HG03045 (cell line): Measurements from ENCODE around the gene OTUD4.

Experiments used
- ATAC-seq: cut with Tn5 transposase; IDR thresholded peaks from one replicate; pipeline ENCODE4 v1.9.1; 2021; ENCODE audit warnings: mild to moderate bottlenecking, moderate library complexity; ENCODE audit not compliant: unreplicated experiment

Gene OTUD4

GRCh38 chr4:145131848-145132247 is 48.5 kb downstream of the OTUD4 start:
- no peak for ATAC-seq

DNA sequence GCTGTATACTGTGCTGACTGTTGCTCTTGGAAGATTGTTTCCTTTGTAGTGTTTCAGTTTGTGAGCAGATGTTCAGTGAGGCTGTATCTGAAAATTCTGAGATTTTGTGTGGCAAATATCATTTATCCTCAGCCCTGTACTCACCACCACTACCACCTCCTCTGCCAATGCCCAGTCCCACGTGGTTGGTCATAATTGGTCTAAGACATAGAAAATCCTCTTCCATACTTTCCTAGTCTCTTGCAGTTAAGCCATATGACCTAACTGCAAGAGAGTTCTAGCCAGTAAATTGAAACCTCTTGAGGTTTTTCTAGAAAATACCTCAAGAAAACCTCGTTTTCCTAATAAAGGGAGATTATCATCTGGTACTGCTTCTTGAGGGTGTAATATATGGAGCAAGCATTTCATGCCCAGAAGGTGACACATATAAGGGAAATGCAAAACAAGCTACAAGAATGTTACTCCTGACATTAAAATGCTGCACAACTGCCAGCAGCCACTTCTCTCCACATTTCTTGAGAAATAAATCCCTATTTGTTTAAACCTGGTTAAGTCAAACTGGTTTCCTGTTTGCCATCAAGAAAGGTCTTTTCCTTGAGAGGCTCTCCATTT is 49.5 kb downstream of the OTUD4 start:
- no peak for ATAC-seq

DNA sequence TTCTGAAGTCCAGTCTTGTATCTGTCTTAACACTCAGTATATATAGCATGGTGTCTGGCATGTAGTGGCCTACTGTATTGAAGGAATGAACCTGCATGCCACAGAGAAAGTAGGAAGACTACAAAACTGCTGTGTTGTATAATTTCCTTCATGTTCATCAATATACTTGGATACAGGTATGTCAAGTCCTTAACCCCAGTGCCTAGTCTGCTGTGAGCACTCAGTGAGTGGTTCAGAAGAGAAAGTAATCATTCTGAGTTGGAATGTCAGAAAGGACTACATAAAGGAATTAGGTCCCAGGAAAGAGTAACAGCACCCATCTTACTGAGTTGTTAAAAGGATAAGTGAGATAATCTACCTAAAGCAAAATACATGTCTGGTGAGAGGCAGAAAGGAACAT is 50.3 kb downstream of the OTUD4 start:
- no peak for ATAC-seq

DNA sequence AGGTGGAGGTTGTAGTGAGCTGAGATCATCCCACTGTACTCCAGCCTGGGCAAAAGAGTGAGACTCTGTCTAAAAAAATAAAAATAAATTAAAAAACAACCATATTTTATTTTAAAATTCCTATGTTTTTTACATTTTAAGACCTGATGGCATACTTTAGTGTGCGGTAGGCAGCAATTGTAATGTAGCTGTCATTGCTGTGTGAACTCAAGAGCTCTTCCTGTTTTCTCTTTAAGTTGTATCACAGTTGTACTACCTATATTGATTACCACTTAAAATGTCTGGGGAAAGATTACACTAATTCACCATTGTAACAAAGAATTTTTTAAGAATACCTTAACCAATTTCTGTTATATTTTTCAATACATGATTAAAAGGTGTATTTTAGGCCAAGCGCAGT is 55.0 kb downstream of the OTUD4 start:
- no peak for ATAC-seq

- ATAC-seq = no peak
These were observed 72.3 kb downstream of the OTUD4 start for GRCh38 chr4:145108128-145108527.

DNA sequence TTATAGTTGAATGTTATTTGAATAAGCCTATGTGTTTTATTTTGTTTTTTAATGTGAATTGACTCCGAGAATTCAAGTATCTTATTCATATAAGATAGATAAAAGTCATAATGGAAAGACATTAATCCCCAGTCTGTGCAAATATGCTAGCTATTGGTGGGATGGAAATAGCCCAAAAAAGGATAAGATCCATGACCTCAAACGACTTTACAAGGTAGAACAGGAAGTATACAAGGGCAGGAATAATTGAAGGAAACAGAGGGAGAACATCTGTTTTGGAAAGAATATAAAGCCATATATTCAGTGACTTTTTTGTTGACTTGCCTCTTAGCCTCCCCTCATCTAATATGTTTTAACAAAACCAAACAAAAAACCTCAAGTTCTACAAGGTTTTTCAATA is 73.3 kb downstream of the OTUD4 start:
- ATAC-seq = no peak

DNA sequence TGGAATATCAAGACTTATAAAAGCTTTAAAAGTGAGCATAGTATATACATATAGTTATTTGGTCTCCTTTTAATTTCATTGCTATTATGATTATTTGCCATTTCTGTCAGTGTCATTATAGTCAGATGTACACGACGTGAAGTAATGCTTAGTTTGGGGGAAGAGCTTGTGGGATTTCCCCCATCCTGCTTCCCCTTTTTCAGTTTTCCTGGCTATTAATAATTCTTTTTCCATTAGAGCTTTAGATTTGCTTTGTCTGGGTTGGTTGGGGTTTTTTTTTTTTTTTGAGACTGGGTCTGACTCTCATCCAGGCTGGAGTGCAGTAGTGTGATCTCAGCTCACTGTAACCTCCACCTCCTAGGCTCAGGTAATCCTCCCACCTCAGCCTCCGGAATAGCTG is 76.9 kb downstream of the OTUD4 start:
- no peak for ATAC-seq

GRCh38 chr4:145102619-145103018 is 77.8 kb downstream of the OTUD4 start:
- ATAC-seq = no peak

DNA sequence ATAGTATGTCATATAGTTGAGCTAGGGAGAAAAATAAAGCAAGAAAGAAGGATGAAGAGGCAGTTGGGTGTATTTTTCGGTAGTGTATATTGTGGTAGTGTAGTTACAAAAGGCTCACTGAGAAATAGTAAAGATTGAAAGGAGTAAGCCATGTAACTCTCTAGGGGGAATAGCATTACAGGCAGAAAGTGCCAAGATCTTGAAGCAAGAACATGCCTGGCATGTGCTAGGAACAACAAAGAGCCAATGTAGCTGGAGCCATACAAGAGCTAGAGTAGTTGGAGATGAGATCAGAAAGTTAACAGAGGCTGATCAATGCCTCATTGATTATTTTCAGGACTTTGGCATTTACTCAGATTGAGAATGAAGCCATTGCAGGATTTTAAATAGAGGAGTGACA is 79.3 kb downstream of the OTUD4 start:
- ATAC-seq = no peak

DNA sequence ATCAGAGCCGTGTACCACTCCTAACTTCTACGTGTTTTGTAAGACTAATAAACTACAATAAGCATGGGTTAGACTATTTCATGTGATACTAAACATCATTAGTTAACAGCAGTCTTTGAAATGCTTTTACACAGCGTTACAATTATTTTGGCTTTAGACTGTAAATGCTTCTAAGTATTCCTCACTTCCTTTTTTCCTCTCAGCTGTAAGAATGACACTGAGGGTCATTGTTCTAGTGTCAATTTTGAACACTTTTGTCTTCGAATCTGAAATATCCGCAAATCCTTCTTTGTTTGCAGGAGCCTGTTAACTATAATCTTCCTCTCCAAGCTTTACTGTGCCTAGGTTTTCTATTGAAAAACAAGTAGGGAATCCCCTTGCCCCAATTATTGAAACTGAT is 80.7 kb downstream of the OTUD4 start:
- ATAC-seq = no peak

GRCh38 chr4:145098675-145099037 is 81.7 kb downstream of the OTUD4 start:
- ATAC-seq = peak; percentile 18

DNA sequence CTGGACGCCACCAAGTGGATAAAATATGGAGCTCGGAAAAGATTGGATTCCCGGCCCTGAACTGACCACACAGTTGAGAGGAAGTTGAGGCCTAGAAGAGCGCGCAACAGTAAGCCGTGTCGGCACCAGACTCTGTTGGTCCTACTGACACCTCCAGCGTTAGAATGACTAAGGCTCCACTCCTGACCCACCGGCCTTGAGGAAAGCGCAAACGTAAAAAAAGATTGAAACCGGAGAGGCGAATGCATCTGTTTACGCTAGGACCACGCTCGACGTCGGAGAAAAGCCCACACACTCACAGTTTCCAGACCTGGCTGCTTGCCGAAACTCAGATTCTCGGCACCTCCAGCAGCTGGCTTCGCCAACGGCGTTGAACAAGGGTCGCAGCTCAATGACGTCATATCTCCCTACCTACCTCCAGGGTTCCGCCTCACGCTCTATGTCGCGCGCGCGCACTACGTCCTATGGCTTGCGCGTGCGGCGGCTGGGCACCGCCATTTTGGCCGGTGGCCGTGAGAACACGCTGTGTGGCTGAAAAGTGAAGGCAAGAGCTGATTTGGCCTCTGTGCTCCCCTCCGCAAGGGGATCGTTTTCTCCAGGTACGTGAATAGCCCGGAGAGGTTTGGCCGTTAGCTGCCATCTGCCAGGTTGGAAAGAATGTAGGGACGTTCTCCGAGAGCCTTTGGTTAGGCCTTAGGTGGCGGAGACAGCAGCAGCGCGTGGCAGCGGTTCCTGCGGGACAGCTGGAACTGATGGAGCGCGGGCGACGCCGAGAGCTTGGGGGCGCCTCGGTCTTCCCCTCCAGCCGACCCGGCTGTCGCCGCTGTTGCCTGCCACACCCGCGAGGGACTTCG is 82.3 kb downstream of the OTUD4 start, which contains the start of the genes ABCE1 and ANAPC10:
ABCE1 (plus strand) TSS at position 491 of the 854 bp plus-strand sequence. CDS start 6,102 bp downstream, outside the sequence.
ANAPC10 (minus strand) TSS at position 376 of the 854 bp plus-strand sequence. CDS start 2,097 bp downstream, outside the sequence.
- peak; percentile 82 for ATAC-seq

DNA sequence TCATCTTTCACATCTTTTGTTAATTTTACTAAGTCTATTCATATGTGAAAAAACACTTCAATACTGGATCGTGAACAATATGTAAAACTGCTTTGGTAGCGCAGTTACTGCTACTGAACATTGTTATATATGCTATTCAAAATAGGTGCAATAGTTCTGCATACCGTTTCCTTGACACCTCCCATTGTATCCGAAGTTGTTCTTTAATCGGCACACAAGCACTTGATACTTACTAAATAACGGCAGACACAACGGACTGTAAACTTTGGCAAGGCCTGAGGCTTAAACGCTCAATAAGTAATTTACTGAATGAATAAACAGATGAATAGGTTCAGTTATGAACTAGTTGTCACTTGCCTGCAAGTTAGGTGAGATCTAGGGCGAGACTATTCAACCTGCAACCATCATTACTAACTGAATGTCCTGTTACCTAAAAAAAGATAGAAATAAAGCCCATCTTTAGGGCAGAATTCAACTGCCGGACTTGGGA is 83.0 kb downstream of the OTUD4 start:
- ATAC-seq = peak; percentile 1

DNA sequence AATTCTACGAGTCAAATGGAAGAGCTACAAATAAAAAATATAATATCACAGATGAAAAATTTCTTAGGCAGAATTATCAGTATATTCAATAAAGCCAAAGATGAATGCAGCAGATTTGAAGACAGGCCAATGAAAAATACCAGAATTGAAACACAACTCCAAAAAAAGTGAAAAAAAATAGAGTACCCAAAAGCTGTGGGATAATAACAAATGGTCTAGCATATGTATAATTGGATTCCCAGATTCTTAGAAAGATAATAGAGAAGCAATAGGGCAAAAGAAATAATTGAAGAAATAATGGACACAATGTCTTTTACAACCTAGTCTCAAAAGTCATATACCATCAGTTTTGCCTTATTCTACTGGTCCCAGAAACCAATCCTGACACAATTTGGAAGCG is 86.8 kb downstream of the OTUD4 start:
- ATAC-seq = no peak

GRCh38 chr4:145090380-145090779 is 90.0 kb downstream of the OTUD4 start:
- no peak for ATAC-seq

- no peak for ATAC-seq
These were observed 96.3 kb downstream of the OTUD4 start for GRCh38 chr4:145083891-145084605.
